BLaER1 (cell line): ENCODE measurements around the gene SCIMP.
A peak's percentile ranks its signal among the peaks of the same experiment; 100 is the strongest.
"Not testable (repeated sequence)": the region's sequence is repeated elsewhere in the genome, so short reads cannot be mapped to it uniquely, and the experiment has no call there.

Experiments
- H3K27ac ChIP-seq: shearing (Covaris generic); formaldehyde crosslinking; 2 replicates; pipeline ENCODE4 v1.8.1; 2022
- H3K27me3 ChIP-seq: shearing (Covaris generic); formaldehyde crosslinking; 2 replicates; pipeline ENCODE4 v1.8.1; 2022
- H3K36me3 ChIP-seq: shearing (Covaris generic); formaldehyde crosslinking; 2 replicates; pipeline ENCODE4 v1.8.1; 2022
- H3K4me1 ChIP-seq: shearing (Covaris generic); formaldehyde crosslinking; 2 replicates; pipeline ENCODE4 v1.8.1; 2022
- H3K4me2 ChIP-seq: shearing (Covaris generic); formaldehyde crosslinking; 2 replicates; pipeline ENCODE4 v1.8.1; 2022
- H3K4me3 ChIP-seq: shearing (Covaris generic); formaldehyde crosslinking; 2 replicates; pipeline ENCODE4 v1.8.1; 2022
- H3K9ac ChIP-seq: shearing (Covaris generic); formaldehyde crosslinking; 2 replicates; pipeline ENCODE4 v1.8.1; 2022
- H3K9me3 ChIP-seq: shearing (Covaris generic); formaldehyde crosslinking; 2 replicates; pipeline ENCODE4 v1.8.1; 2022
- H4K20me1 ChIP-seq: shearing (Covaris generic); formaldehyde crosslinking; 2 replicates; pipeline ENCODE4 v1.8.1; 2022
- Cebpa-rat ChIP-seq: shearing (Covaris generic); IDR thresholded peaks from 2 replicates; pipeline ENCODE4 v1.8.1; 2022

SCIMP gene

DNA sequence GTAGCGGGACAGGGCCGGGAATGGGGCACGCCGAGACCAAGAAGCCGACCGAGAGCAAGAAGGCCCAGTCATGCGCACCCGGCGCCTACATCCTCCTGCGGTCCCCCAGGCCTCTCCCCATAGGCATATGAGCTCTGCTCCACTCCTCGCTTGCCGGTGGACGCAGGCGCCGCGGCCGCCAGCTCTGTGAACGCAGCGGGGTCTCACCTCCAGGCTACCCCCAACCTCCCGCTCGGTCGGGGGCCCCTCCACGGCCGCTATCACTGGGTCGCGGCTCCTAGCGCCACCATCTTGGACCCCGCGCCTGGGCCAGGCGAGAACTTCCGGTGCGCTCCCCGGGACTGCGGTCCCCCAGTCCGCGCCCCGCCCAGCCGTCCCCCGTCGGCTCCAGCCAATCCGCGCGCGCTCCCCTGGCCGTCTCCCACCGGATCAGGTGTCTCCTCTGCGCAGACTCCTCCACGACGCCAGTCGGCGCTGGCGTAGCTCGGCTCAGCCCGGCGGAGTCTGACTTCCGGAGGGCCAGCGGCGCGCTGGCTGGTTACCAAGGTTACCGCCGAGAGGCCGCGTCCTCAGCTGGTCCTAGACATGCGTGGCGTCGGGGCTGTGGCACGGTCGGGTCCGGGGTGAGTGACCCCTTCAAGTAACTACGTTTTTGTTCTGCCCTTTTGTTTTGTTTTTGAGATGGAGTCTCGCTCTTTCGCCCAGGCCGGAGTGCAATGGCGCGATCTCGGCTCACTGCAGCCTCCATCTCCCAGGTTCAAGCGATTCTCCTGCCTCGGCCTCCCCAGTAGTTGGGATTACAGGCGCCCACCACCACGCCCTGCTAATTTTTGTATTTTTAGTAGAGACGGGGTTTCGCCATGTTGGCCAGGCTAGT lies 42.9 kb downstream of the SCIMP start, which contains the start of gene ZNF594:
Gene ZNF594 (minus strand): TSS at position 328 of the 877 bp plus-strand sequence. CDS start 7,612 bp downstream, outside the sequence.
- TF ChIP-seq Cebpa-rat = no peak

DNA sequence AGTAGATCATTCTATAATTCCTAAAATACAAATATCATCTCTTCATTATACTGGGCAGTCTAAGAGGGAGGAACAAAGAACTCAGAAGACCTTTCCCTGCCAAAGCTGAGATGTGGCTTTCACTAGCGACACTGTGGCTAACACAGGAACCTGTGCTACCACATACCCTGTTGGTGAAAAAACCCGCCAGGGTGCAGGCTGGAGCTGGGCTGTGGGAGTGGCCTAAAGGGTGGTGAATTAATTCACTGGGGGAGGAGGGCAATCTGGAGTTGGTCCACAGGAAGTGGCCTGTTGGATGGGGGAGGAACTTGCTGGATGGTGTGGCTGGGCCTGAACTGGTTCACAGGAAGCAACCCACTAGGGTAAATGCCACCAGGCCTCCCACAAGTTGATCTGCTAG lies 50.4 kb downstream of the SCIMP start:
- Histone ChIP-seq H3K36me3 (peaks cover 75% of the 10 kb centered on the region), H3K27me3 (no peaks in the 10 kb centered on the region), H3K4me1 (no peaks in the 10 kb centered on the region), H3K4me2 (no peak overlapping the region), H3K9me3 (peaks cover 100% of the 10 kb centered on the region), H3K27ac (no peak overlapping the region), H3K9ac (no peak overlapping the region), H4K20me1 (no peaks in the 10 kb centered on the region), H3K4me3 (peak overlapping the region; percentile 38; the same call in 1 of the 2 replicates)
- no peak for TF ChIP-seq Cebpa-rat

More for the DNA sequence above, 42.9 kb downstream of the SCIMP start, which contains the start of gene ZNF594:
- H3K36me3 ChIP-seq = peaks cover 35% of the 10 kb centered on the region
- peak within 1 kb of the TSS; percentile 90 for H3K27ac ChIP-seq
- H3K27me3 ChIP-seq = peaks cover 8% of the 10 kb centered on the region; the same call in 1 of the 2 replicates
- peaks cover 51% of the 10 kb centered on the region for H3K9me3 ChIP-seq
- H3K4me1 ChIP-seq = peaks cover 18% of the 10 kb centered on the region
- H3K4me3 ChIP-seq = peak within 1 kb of the TSS; percentile 85
- peak within 1 kb of the TSS; percentile 86 for H3K4me2 ChIP-seq
- peak within 1 kb of the TSS; percentile 85 for H3K9ac ChIP-seq
- H4K20me1 ChIP-seq = no peaks in the 10 kb centered on the region

DNA sequence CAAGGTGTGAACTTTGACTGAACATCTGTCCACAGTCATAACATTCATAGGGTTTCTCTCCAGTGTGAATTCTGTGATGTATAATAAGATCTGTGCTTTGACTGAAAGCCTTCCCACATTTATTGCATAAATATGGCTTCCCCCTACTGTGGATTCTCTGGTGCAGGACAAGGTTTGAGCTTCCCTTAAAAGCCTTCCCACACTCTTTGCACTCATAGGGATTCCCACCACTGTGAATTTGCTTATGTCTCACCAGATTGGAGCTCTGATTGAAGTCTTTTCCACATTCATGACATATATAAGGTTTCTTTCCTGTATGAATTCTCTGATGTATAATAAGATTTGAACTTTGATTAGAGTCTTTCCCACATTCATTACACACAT lies 51.3 kb downstream of the SCIMP start:
- H3K9me3 ChIP-seq = peaks cover 100% of the 10 kb centered on the region
- no peaks in the 10 kb centered on the region for H4K20me1 ChIP-seq
- peak overlapping the region; percentile 37; the same call in 1 of the 2 replicates for H3K4me3 ChIP-seq
- no peak overlapping the region for H3K9ac ChIP-seq
- no peaks in the 10 kb centered on the region for H3K27me3 ChIP-seq
- H3K36me3 ChIP-seq = peaks cover 75% of the 10 kb centered on the region
- H3K27ac ChIP-seq = no peak overlapping the region
- TF ChIP-seq Cebpa-rat = no peak
- H3K4me2 ChIP-seq = no peak overlapping the region
- no peaks in the 10 kb centered on the region for H3K4me1 ChIP-seq

DNA sequence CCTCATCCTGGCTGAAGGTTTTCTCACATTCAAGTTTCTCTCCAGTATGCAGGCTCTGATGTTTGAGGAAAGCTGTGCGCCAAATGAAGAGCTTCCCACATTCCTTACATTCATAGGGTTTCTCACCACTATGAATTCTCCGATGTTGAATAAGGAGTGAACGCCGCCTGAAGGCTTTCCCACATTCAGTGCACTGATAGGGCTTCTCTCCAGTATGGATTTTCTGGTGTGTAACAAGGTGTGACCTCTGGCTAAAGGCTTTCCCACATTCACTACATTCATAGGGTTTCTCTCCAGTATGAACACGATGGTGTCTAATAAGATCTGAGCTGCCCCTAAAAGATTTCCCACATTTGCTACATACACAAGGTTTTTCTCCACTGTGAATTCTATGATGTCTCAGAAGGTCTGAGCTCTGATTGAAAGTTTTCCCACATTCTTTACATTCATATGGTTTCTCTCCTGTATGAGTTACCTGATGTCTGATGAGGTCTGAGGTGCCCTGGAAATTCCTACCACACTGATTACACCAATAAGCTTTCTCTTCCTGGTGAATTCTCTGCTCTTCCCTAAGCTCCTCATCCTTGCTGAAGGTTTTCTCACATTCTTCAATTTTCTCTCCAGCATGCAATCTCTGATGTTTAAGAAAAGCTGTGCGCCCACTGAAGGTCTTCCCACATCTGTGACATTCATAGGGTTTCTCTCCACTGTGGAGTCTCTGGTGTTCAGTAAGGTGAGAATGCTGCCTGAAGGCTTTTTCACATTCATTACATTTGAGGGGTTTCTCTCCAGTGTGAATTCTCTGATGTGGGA lies 51.9 kb downstream of the SCIMP start:
- H3K9me3 ChIP-seq = peaks cover 100% of the 10 kb centered on the region
- no peaks in the 10 kb centered on the region for H4K20me1 ChIP-seq

DNA sequence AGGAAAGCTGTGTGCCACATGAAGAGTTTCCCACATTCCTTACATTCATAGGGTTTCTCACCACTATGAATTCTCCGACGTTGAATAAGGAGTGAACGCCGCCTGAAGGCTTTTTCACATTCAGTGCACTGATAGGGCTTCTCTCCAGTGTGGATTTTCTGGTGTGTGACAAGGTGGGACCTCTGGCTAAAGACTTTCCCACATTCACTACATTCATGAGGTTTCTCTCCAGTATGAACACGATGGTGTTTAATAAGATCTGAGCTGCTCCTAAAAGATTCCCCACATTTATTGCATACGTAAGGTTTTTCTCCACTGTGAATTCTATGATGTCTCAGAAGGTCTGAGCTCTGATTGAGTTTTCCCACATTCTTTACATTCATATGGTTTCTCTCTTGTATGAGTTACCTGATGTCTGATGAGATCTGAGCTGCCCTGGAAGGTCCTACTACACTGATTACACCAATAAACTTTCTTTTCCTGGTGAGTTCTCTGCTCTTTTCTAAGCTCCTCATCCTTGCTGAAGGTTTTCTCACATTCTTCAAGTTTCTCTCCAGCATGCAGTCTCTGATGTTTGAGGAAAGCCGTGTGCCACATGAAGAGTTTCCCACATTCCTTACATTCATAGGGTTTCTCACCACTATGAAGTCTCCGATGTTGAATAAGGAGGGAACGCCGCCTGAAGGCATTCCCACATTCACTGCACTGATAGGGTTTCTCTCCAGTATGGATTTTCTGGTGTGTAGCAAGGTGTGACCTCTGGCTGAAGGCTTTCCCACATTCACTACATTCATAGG lies 53.0 kb downstream of the SCIMP start:
- Histone ChIP-seq H4K20me1 (no peaks in the 10 kb centered on the region), H3K4me3 (peak overlapping the region; percentile 19; the same call in 1 of the 2 replicates), H3K4me2 (no peak overlapping the region), H3K27me3 (no peaks in the 10 kb centered on the region), H3K9me3 (peaks cover 100% of the 10 kb centered on the region), H3K36me3 (peaks cover 69% of the 10 kb centered on the region), H3K27ac (no peak overlapping the region), H3K9ac (no peak overlapping the region), H3K4me1 (no peaks in the 10 kb centered on the region)
- TF ChIP-seq Cebpa-rat = no peak

More for the DNA sequence above, 51.9 kb downstream of the SCIMP start:
- no peak for TF ChIP-seq Cebpa-rat
- Histone ChIP-seq H3K4me3 (peak overlapping the region; percentile 37), H3K4me1 (no peaks in the 10 kb centered on the region), H3K9ac (no peak overlapping the region), H3K27me3 (no peaks in the 10 kb centered on the region), H3K36me3 (peaks cover 69% of the 10 kb centered on the region), H3K4me2 (no peak overlapping the region), H3K27ac (no peak overlapping the region)

DNA sequence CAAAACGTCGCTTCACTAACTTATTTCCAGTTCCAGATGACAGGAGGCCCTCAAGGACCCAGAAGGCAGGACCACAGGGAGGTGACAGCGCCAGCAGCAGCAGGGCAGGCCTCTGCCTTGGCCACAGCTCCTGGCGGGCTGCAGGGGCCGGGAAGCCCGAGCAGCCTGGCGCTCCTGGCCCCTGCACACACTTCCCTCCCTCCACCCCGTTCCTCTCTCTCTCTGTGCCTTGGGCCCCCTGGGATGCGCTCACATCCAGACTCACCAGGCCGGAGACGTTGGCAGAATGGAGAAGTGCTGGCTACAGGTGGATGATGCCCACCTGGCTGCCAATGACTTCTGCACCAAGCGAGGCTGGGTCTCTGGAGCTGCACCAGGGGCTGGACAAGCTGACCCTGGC lies 55.7 kb downstream of the SCIMP start:
- Histone ChIP-seq H3K9ac (no peak overlapping the region), H3K4me3 (no peak overlapping the region), H3K36me3 (peaks cover 60% of the 10 kb centered on the region), H3K27me3 (no peaks in the 10 kb centered on the region), H3K4me2 (no peak overlapping the region), H4K20me1 (no peaks in the 10 kb centered on the region), H3K27ac (no peak overlapping the region), H3K4me1 (no peaks in the 10 kb centered on the region), H3K9me3 (peaks cover 92% of the 10 kb centered on the region)
- TF ChIP-seq Cebpa-rat = no peak

DNA sequence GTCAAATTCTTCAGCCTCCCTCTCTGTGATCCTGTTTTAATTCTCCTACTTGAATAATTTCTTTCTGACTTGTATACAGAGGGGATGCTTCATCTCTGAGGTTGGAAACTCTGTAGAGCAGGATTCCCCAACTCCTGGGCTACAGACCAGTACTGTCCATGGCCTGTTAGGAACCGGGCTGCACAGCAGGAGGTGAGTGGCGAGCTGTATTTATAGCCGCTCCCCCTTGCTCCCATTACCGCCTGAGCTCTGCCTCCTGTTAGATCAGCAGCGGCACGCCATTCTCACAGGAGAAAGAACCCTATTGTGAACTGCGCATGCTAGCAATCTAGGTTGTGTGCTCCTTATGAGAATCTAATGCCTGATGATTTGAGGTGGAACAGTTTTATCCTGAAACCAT lies 59.6 kb downstream of the SCIMP start:
- H3K9me3 ChIP-seq = peaks cover 66% of the 10 kb centered on the region
- not testable (repeated sequence) for H4K20me1 ChIP-seq, H3K4me3 ChIP-seq, H3K27ac ChIP-seq, H3K9ac ChIP-seq, H3K4me2 ChIP-seq, H3K27me3 ChIP-seq, H3K4me1 ChIP-seq
- H3K36me3 ChIP-seq = peaks cover 35% of the 10 kb centered on the region

DNA sequence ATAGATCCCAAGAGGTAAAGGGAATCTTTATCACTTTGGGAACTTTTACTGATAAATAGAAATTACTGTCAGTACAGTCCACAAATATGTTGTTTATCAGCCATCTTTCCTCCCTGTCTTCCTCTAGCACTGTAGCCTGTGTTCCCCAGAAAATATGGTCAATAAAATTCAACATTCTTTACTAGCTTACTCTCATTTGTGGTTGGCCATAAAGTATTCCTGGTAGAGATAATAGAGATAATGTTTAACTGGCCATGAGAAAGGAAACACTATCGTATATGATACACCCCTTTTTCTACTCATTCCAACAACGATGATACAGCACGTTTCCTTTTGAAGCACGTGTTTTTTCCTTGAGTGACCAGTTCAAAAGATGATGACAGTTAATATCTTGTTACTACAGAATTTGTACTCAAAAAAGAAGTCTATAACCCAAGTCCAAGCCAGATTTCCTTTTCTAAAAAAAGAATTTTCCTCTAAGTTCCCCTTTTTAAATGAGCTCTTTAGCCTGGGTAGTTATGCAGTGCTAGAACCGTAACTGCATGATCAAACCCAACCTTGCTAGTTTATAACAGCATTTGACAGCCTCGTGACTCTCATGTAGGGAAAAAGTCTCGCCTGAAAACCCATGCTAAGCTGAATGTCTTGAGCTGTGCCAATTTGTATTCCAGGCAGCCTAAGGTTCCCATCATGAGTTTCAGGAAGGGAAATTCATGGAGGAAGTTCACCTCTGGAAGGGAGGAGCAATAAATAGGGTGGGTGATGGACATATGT lies 68.7 kb downstream of the SCIMP start:
- not testable (repeated sequence) for H4K20me1 ChIP-seq, H3K9me3 ChIP-seq, H3K4me3 ChIP-seq, H3K36me3 ChIP-seq, H3K27me3 ChIP-seq
- H3K27ac ChIP-seq = peak overlapping the region; percentile 68
- 0 out of 2 replicates have a peak overlapping the region, but pooled peaks have one; percentile 5 for H3K9ac ChIP-seq
- H3K4me1 ChIP-seq = peaks cover 46% of the 10 kb centered on the region
- H3K4me2 ChIP-seq = peak overlapping the region; percentile 59

DNA sequence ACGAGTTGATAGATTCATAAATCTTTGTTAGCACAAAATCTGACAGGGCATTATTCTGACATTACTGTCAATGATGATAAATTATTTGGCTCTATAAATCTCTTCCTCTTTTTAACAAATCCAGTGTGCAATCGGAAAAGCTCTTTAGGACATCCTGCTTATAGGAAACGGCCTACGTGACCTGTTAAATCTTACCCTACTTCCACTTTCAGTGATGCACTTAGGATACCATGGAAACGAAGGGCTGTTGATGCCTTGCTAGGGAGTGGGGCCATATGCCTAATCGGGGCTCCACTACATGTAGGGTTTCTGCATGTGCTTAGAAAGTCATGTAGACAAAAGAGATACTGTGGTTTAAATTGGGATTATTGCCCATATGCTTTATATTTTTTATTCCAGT lies 70.2 kb downstream of the SCIMP start:
- Histone ChIP-seq H4K20me1 (no peaks in the 10 kb centered on the region), H3K4me3 (no peak overlapping the region), H3K4me2 (no peak overlapping the region), H3K27me3 (no peaks in the 10 kb centered on the region), H3K9me3 (no peaks in the 10 kb centered on the region; the same call in 1 of the 2 replicates), H3K9ac (no peak overlapping the region), H3K27ac (no peak overlapping the region), H3K36me3 (no peaks in the 10 kb centered on the region), H3K4me1 (peaks cover 43% of the 10 kb centered on the region)
- TF ChIP-seq Cebpa-rat = no peak

DNA sequence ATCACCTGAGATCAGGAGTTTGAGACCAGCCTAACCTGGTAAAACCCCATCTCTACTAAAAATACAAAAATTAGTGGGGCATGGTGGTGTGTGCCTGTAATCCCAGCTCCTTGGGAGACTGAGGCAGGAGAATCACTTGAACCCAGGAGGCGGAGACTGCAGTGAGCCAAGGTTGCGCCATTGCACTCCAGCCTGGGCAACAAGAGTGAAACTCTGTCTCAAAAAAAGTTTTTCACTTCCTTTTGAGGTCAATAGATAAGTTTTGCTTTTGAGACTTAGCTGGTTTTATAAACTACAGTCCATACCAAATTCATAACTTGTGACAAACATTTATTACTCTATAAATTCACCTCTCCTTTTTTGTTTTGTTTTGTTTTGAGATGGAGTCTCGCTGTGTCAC lies 72.9 kb downstream of the SCIMP start:
- H3K36me3 ChIP-seq, H3K4me2 ChIP-seq, H4K20me1 ChIP-seq, H3K4me3 ChIP-seq, H3K9ac ChIP-seq, H3K9me3 ChIP-seq, H3K27me3 ChIP-seq, H3K27ac ChIP-seq: not testable (repeated sequence)
- H3K4me1 ChIP-seq = peaks cover 18% of the 10 kb centered on the region

DNA sequence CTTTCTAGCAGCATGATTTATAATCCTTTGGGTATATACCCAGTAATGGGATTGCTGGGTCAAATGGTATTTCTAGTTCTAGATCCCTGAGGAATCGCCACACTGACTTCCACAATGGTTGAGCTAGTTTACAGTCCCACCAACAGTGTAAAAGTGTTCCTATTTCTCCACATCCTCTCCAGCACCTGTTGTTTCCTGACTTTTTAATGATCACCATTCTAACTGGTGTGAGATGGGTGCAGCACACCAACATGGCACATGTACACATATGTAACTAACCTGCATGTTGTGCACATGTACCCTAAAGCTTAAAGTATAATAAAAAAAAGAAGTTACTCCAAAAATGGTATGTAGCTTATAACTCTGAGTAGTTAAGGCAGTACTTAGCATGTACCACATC lies 74.0 kb downstream of the SCIMP start:
- H3K9me3 ChIP-seq, H3K4me3 ChIP-seq, H3K9ac ChIP-seq, H3K4me1 ChIP-seq, H3K36me3 ChIP-seq, H3K27me3 ChIP-seq, H3K4me2 ChIP-seq, H3K27ac ChIP-seq, H4K20me1 ChIP-seq: not testable (repeated sequence)
